Upper lobe of left lung (tissue), 6 donors: ENCODE measurements around the gene ARPC5. TPM values are rescaled to one million over a fixed set of nuclear protein-coding genes. Genes with fewer than 3 reads are reported as not detected.

Experiments
- ATAC-seq, 2 donors: fragments of 200-7000 bp; cut with Tn5 transposase; one replicate each; pipeline ENCODE4 v1.9.1; 2022; ENCODE audit warnings: mild to moderate bottlenecking in 2 of 2, moderate library complexity in 2 of 2; ENCODE audit not compliant: low FRiP score in 2 of 2
- DNase-seq, 2 donors: peaks; one replicate each; pipeline ENCODE4 v3.0.0-alpha.2; 2019 to 2020
- H3K27ac ChIP-seq, 4 donors: fragments of 200-600 bp; sonication (generic); one replicate each; pipeline ENCODE4 v1.5.1; 2016 to 2019
- H3K27me3 ChIP-seq, 4 donors: fragments of 200-600 bp; sonication (generic); one replicate each; pipeline ENCODE4 v1.5.1; 2017 to 2019
- H3K36me3 ChIP-seq, 4 donors: fragments of 200-600 bp; sonication (generic); one replicate each; pipeline ENCODE4 v1.5.1; 2016 to 2019
- H3K4me1 ChIP-seq, 4 donors: fragments of 200-600 bp; sonication (generic); one replicate each; pipeline ENCODE4 v1.5.1; 2018 to 2019
- H3K4me3 ChIP-seq, 4 donors: fragments of 200-600 bp; sonication (generic); one replicate each; pipeline ENCODE4 v1.5.1; 2017 to 2019; ENCODE audit warnings: mild to moderate bottlenecking in 2 of 4, moderate library complexity in 1 of 4
- H3K9me3 ChIP-seq, 4 donors: fragments of 200-600 bp; sonication (generic); one replicate each; pipeline ENCODE4 v1.5.1; 2018 to 2019
- CTCF ChIP-seq, 6 experiments: fragments of 450-650 bp in 4 of 6; fragments of 200-600 bp in 2 of 6; sonication (generic) in 2 of 6; IDR thresholded peaks; one replicate each; pipeline ENCODE4 v1.5.1; 2016 to 2019; ENCODE audit warnings: antibody characterized with exemption in 6 of 6
- EP300 ChIP-seq, 4 donors: sonication (generic); formaldehyde crosslinking; IDR thresholded peaks; one replicate each; pipeline ENCODE4 v1.5.1; 2017; ENCODE audit warnings: antibody characterized with exemption in 4 of 4, control low read depth in 2 of 4
- POLR2A ChIP-seq, 4 donors: fragments of 450-650 bp; IDR thresholded peaks; one replicate each; pipeline ENCODE4 v1.5.1; 2016 to 2017; ENCODE audit warnings: antibody characterized with exemption in 4 of 4, mild to moderate bottlenecking in 2 of 4
- POLR2AphosphoS5 ChIP-seq, 2 donors: sonication (generic); formaldehyde crosslinking; IDR thresholded peaks; one replicate each; pipeline ENCODE4 v1.5.1; 2017; ENCODE audit warnings: antibody characterized with exemption in 2 of 2
- WGBS, 2 donors: methylation state at CpG; one replicate each; pipeline ENCODE4 v1.1.5; 2017 to 2018; 5-methylcytosine and 5-hydroxymethylcytosine counted together
- total RNA-seq, 6 donors: library from RNA; depleted of rRNA in 4 of 6; stranded (reverse); fragments of >200 nt in 4 of 6; gene quantifications; one replicate each; pipeline versions ENCODE4 v1.1.0 to v1.2.1, GENCODE V29; 2016 to 2021
- donor health status: DM: no; HTN: no; CAD: no; lungs with moderate emphysema.
- donor health status: DM: no; HTN: yes; CAD: no; lungs with severe emphysema.

The ARPC5 gene
- total RNA-seq, 6 donors from 2014 or later = 28.3 to 193 (median 109) TPM

DNA sequence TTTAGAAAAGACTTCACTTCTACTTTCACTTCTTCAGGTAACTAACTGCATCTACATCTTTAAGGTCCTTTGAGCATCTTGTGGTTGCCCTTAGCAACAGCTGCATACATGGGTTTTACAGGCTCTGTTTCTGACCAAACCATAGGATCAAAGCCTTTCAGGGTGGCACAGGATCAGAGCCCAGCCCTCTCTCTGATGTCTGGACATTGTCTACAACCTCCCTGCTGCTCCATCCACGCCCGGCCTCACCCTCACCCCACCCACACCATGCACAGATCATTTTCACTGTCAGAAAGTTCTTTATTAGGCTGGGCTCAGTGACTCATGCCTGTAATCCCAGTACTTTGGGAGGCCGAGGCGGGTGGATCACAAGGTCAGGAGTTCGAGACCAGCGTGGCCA is 50.5 kb downstream of the ARPC5 start:
- ATAC-seq (no peak), DNase-seq (no peak)
- Histone ChIP-seq H3K27ac (peak overlapping the region in 3 of 4 donors; percentile 24 to 78 (median 42)), H3K4me3 (no peak overlapping the region), H3K36me3 (no peaks in the 10 kb centered on the region), H3K9me3 (no peaks in the 10 kb centered on the region), H3K4me1 (peaks cover 15 to 38% (median 33%) of the 10 kb centered on the region in 4 donors), H3K27me3 (no peaks in the 10 kb centered on the region)
- 76 to 90% methylated on average over 6 of the region's 6 CpGs for WGBS, 2 donors
- TF ChIP-seq CTCF (IDR thresholded peaks at IDR 0.05) (no peak), POLR2A (IDR thresholded peaks at IDR 0.05) (no peak), EP300 (IDR thresholded peaks at IDR 0.05) (no peak), POLR2AphosphoS5 (IDR thresholded peaks at IDR 0.05) (no peak)

- Histone ChIP-seq H3K9me3 (no peaks in the 10 kb centered on the region), H3K27me3 (no peaks in the 10 kb centered on the region), H3K4me3 (no peak overlapping the region), H3K36me3 (no peaks in the 10 kb centered on the region), H3K4me1 (peaks cover 15 to 38% (median 34%) of the 10 kb centered on the region in 4 donors), H3K27ac (peak overlapping the region; percentile 25 to 78 (median 69))
- WGBS, 2 donors = 55 to 61% methylated on average over 5 of the region's 5 CpGs
- DNase-seq (peak in 1 of 2 donors; percentile 75), ATAC-seq (no peak)
- no peak for TF ChIP-seq EP300 (IDR thresholded peaks at IDR 0.05)
- no peak for TF ChIP-seq CTCF (IDR thresholded peaks at IDR 0.05)
- TF ChIP-seq POLR2A (IDR thresholded peaks at IDR 0.05) = no peak
- no peak for TF ChIP-seq POLR2AphosphoS5 (IDR thresholded peaks at IDR 0.05)
These were observed 51.4 kb downstream of the ARPC5 start for GRCh38 chr1:183584147-183584546.

DNA sequence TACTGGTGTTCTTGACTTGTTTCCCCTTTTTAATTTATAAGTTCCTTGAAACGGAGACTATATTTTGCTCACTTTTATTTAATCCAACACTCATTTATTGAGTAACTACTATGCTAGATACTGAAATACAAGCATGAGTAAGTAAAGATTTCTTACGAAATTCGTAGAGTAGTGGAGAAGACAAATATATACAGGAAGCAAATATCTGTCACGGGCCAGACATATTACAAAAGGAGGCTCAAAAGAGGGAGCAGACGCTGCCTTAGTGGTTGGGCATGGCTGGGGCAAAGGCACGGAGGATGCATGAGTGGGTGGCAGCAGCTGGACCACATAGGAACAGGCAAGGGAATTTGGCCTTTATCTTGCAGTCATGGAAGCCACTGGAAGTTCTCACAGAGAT is 52.1 kb downstream of the ARPC5 start:
- Histone ChIP-seq H3K4me3 (no peak overlapping the region), H3K4me1 (peaks cover 20 to 38% (median 36%) of the 10 kb centered on the region in 4 donors), H3K27ac (peak overlapping the region; percentile 39 to 78 (median 69)), H3K9me3 (no peaks in the 10 kb centered on the region), H3K36me3 (no peaks in the 10 kb centered on the region), H3K27me3 (no peaks in the 10 kb centered on the region)
- no peak for TF ChIP-seq CTCF (IDR thresholded peaks at IDR 0.05)
- TF ChIP-seq POLR2A (IDR thresholded peaks at IDR 0.05) = peak in 1 of 4 donors; percentile 50
- TF ChIP-seq EP300 (IDR thresholded peaks at IDR 0.05) = peak in 1 of 4 donors; percentile 40
- no peak for TF ChIP-seq POLR2AphosphoS5 (IDR thresholded peaks at IDR 0.05)
- peak; percentile 53 to 72 for ATAC-seq
- WGBS, 2 donors = 44 to 59% methylated on average over 6 of the region's 6 CpGs
- peak in 1 of 2 donors; percentile 72 for DNase-seq

- WGBS, 2 donors = 64 to 66% methylated on average over 10 to 12 of the region's 12 CpGs
- Histone ChIP-seq H3K9me3 (no peaks in the 10 kb centered on the region), H3K27me3 (no peaks in the 10 kb centered on the region), H3K4me3 (no peak overlapping the region), H3K27ac (peak overlapping the region; percentile 39 to 78 (median 69)), H3K36me3 (no peaks in the 10 kb centered on the region), H3K4me1 (peaks cover 20 to 41% (median 38%) of the 10 kb centered on the region in 4 donors)
- TF ChIP-seq POLR2AphosphoS5 (IDR thresholded peaks at IDR 0.05) (no peak), EP300 (IDR thresholded peaks at IDR 0.05) (no peak), CTCF (IDR thresholded peaks at IDR 0.05) (no peak), POLR2A (IDR thresholded peaks at IDR 0.05) (no peak)
- peak in 1 of 2 donors; percentile 51 for DNase-seq
- ATAC-seq = no peak
These were observed 53.4 kb downstream of the ARPC5 start for GRCh38 chr1:183582021-183582713.
